Measurements from ENCODE around the gene MICU2. TPM values are rescaled to one million over a fixed set of nuclear protein-coding genes. Genes with fewer than 3 reads are reported as not detected.

The MICU2 gene
- total and polyA plus RNA-seq, 2 of the 4 experiments (the other 2 are of a cell fraction) = 14.9 to 25.0 TPM

GRCh38 chr13:21616880-21617279 is 12.9 kb upstream of the MICU2 start:
- in situ Hi-C loops (cut with MboI; ENCODE audit: low sequenced_read_pairs) (no loop called here), dilution Hi-C loops (cut with HindIII; ENCODE audit: low sequenced_read_pairs, unreplicated experiment) (no loop called here), intact Hi-C loops (cut with micrococcal nuclease) (no loop called here)
- Histone ChIP-seq H4K8ac (ENCODE audit: low read depth in 2 of 2, low read length in 2 of 2) (no peak overlapping the region), H3K14ac (replicated peaks; ENCODE audit: low read depth, low read length) (no peak overlapping the region), H3K36me3 (ENCODE audit: control insufficient read depth, insufficient read depth, low read length) (no peaks in the 10 kb centered on the region), H3K4ac (ENCODE audit: low read depth, low read length) (no peak overlapping the region), H3K4me2 (ENCODE audit: low read depth, low read length) (no peak overlapping the region), H3K9ac (ENCODE audit: low read depth, low read length) (no peak overlapping the region), H3K18ac (ENCODE audit: low read depth, low read length) (no peak overlapping the region), H3K56ac (ENCODE audit: extremely low read depth, insufficient read depth, low read length) (no peak overlapping the region), H3K9me1 (ENCODE audit: insufficient read depth, low read length) (no peaks in the 10 kb centered on the region), H2BK5ac (ENCODE audit: low read depth, low read length, poor library complexity, severe bottlenecking) (no peak overlapping the region), H2BK20ac (ENCODE audit: low read depth, low read length) (no peak overlapping the region), H3K9me3 (ENCODE audit: control insufficient read depth, insufficient read depth, low read length) (no peaks in the 10 kb centered on the region), H2BK120ac (ENCODE audit: low read depth, low read length) (no peak overlapping the region), H4K20me1 (ENCODE audit: insufficient read depth, low read length) (no peaks in the 10 kb centered on the region), H2AFZ (replicated peaks; ENCODE audit: low read length, poor library complexity) (no peak overlapping the region), H3K27me3 (ENCODE audit: control insufficient read depth, insufficient read depth, low read length) (peaks cover 16% of the 10 kb centered on the region), H2BK15ac (ENCODE audit: low read depth, low read length) (no peak overlapping the region), H2AK9ac (replicated peaks; ENCODE audit: low read depth, low read length, poor library complexity) (no peak overlapping the region), H3K4me1 (ENCODE audit: control insufficient read depth, insufficient read depth, low read length) (peaks cover 3% of the 10 kb centered on the region), H3K23ac (ENCODE audit: low read depth, low read length) (no peak overlapping the region), H4K91ac (ENCODE audit: insufficient read depth, low read depth, low read length) (no peak overlapping the region), H3K27ac (ENCODE audit: insufficient read depth, low read length) (no peak overlapping the region), H4K5ac (ENCODE audit: low read depth, low read length) (no peak overlapping the region), H3K4me3 (ENCODE audit: insufficient read depth, low read depth, low read length) (no peak overlapping the region), H3K79me1 (ENCODE audit: low read depth in 1 of 2, low read length in 2 of 2) (no peaks in the 10 kb centered on the region), H2AK5ac (ENCODE audit: low read depth, low read length) (no peak overlapping the region)
- no peak for DNase-seq
- POLR2A ChIA-PET (ENCODE audit: unreplicated experiment) = interaction anchor here (0.6 to 1.3 kb wide), 2 partner anchors 13 to 637 kb away, joined by 3 to 14 read pairs; partner anchors contain the start of gene MICU2
- CTCF ChIA-PET = no interaction called here
- no CpG with 5 or more reads among the region's 3 CpGs for WGBS, 2 experiments (ENCODE audit: extremely low coverage in 2 of 2, insufficient read length in 1 of 2)
- no TSS peak for BruUV-seq (replicated peaks)
- no peak for TF ChIP-seq MAZ (IDR thresholded peaks at IDR 0.05; ENCODE audit: borderline replicate concordance, low read depth, low read length)
- TF ChIP-seq BHLHE40 (IDR thresholded peaks at IDR 0.05; ENCODE audit: low read depth, low read length) = no peak
- no peak for TF ChIP-seq MAFK (IDR thresholded peaks at IDR 0.05; ENCODE audit: low read depth, low read length)
- TF ChIP-seq RFX5 (IDR thresholded peaks at IDR 0.05; ENCODE audit: low read depth, low read length) = no peak
- no peak for TF ChIP-seq FOS (IDR thresholded peaks at IDR 0.05; ENCODE audit: low read depth, low read length)
- TF ChIP-seq SMC3 (IDR thresholded peaks at IDR 0.05; ENCODE audit: low read depth, low read length) = no peak
- TF ChIP-seq USF2 (IDR thresholded peaks at IDR 0.05; ENCODE audit: low read depth, low read length) = no peak
- TF ChIP-seq CHD1 (IDR thresholded peaks at IDR 0.05; ENCODE audit: low read depth, low read length) = no peak
- TF ChIP-seq ELK1 (IDR thresholded peaks at IDR 0.05; ENCODE audit: borderline replicate concordance, low read depth, low read length) = no peak
- TF ChIP-seq MXI1 (IDR thresholded peaks at IDR 0.05; ENCODE audit: borderline replicate concordance, low read depth, low read length) = no peak
- no peak for TF ChIP-seq CEBPB (IDR thresholded peaks at IDR 0.05; ENCODE audit: low read depth, low read length)
- no peak for TF ChIP-seq RCOR1 (IDR thresholded peaks at IDR 0.05; ENCODE audit: insufficient replicate concordance, low read length)
- TF ChIP-seq POLR2A (IDR thresholded peaks at IDR 0.05; ENCODE audit: low read depth, low read length) = no peak
- no peak for TF ChIP-seq RAD21 (IDR thresholded peaks at IDR 0.05; ENCODE audit: low read length)
- ATAC-seq (ENCODE audit: low read depth) = no peak

Measured in IMR-90 (cell line).